Measurements from ENCODE around the gene FGD3. TPM values are rescaled to one million over a fixed set of nuclear protein-coding genes. Genes with fewer than 3 reads are reported as not detected.

FGD3 gene
- polyA plus RNA-seq, 3 donors = 5.2 to 5.6 (median 5.4) TPM

DNA sequence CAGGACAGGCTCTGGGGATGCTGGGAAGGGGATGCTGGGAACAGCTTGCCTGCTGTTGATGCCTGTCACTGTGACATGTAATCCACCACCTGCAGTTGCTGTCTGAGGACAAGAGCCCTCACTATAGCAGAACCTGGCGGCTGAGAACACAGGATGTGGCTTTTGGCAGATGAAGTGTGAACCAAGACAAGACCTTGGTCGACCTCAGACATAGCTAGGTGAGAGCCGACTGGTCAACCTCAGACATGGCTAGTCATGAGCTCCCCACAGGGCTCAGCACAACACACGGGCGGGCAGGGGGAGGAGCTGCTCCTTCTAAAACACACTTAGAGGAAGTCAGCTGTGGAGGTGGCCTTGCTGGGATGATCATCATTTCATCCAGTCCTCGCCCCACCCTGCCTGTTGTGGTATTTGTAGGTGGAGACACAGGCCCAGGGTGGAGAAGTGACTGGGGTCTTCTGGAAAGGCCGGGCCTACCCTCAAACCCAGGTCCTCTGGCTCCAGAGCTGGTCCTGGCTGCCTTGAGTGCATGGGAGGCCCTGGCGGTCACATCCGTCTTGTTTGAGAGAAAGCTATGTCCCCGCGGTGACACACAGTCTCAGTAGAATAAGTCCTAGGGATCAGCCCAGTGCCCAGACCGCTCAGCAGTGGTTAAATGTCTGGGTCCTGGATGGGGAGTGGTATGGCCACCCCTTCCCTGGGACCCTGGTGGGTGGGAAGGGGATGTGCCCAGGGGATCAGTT is 117.2 kb downstream of the FGD3 start:
- no peak for DNase-seq (ENCODE audit: low read depth in 3 of 3, low spot score in 2 of 3)

- no peak for DNase-seq (ENCODE audit: low read depth in 3 of 3, low spot score in 2 of 3)
Observed at GRCh38 chr9:93065135-93065720, 117.9 kb downstream of the FGD3 start.

- no peak for DNase-seq (ENCODE audit: low read depth in 3 of 3, low spot score in 2 of 3)
Observed at GRCh38 chr9:93066978-93067603, 119.8 kb downstream of the FGD3 start.

- no peak for DNase-seq (ENCODE audit: low read depth in 3 of 3, low spot score in 2 of 3)
Observed at GRCh38 chr9:93068956-93069355, 121.6 kb downstream of the FGD3 start.

GRCh38 chr9:93071464-93071863 is 124.1 kb downstream of the FGD3 start:
- no peak for DNase-seq (ENCODE audit: low read depth in 3 of 3, low spot score in 2 of 3)

DNA sequence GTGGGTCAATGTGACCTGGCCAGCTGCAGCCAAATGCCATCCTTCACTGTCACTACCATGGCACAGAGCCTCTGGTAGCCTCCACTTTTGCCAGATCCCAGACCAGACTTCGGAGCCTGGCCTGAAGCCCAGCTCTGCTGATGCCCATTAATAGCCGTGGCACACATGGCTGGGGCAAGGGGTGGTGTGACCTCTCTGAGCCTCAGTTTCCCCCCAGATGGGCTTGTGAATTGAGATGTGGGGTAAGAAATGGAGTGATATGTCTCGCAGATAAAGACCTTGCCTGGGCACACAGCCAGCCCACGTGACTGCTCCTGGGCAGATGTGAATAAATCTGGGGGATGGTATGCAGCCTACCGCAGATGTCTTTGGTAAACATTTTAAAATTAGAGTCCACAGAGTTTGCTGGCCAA is 125.1 kb downstream of the FGD3 start:
- DNase-seq (ENCODE audit: low read depth in 3 of 3, low spot score in 2 of 3) = no peak

DNA sequence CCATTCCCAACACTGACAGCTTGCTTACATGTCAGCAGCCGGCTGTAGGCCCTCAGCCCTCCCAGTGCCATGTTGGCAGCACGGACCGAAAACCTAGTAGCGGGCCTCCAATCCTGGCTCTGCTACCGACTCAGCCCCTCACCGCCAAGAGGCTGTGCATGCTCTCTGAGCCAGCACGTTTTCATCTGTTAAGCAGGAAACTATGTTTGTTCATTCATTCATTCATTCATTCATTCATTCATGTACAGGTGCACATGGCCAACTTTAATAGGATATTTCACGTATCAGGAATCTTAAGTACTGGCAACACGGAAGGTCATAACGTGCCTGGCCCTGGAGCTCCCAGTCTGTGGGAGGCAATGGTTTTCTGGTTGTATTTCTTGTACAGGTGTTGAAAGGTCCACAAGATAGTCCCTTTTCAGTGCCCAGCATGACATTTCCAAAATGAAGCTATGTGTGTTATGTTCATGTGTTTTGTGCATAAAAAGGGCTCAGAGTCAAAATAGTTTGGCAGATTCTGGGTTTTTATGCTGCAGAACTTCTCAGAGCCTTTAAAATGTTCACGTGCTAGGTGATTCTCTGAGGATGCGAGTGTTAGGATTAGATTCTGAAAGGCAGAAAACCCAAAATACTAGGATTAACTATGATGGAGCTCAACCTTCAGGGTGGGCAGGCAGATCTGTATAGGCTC is 128.9 kb downstream of the FGD3 start:
- DNase-seq (ENCODE audit: low read depth in 3 of 3, low spot score in 2 of 3) = no peak

DNA sequence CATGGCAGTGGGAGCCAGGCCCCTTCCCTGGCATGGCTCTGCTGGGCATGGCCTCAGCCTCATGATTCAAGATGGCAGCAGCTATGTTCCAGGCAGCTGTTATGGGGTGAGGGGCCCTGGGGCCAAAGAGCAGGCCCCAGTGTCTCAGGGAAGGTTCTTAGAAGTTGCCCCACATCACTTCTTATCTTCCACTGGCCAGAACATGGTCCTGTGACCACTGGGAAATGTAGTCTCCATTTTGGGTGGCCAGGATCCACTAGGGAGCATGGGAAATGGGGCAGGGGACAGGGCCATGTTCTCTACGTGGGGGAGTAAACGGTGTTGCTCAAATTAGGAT is 129.4 kb downstream of the FGD3 start:
- DNase-seq (ENCODE audit: low read depth in 3 of 3, low spot score in 2 of 3) = no peak

DNA sequence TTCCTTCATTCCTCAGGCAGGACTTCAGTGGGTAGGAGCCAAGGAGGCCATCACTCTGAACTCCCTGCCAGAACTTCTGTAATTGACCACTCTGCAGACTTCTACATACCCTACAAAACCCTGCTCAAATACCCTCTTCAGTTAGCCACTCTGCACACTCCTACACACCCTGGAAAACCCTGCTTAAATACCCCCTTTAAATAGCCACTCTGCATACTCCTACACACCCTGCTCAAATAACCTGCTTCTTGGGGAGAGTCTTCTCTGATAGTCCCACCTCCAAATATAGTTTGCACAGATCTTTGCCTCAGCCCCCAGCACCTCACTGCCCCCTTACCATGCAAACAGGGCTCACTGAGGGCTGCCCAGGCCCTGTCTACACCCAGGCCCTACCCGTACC is 130.0 kb downstream of the FGD3 start:
- DNase-seq (ENCODE audit: low read depth in 3 of 3, low spot score in 2 of 3) = no peak

DNA sequence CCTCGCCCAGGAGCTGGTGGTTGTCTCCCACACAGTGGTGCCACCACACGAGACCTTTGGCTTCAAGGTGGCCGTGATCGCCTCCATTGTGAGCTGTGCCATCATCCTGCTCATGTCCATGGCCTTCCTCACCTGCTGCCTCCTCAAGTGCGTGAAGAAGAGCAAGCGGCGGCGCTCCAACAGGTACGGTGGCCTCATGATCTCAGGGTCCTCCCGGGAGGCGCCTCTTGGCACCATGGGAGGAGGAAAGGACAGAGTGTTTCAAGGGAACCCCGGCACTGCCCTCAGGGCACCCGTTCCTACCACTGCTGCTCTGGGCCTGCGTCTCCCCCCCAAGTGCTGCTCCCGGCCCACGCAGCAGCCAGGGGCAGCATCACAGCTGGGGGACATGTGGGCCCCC is 130.5 kb downstream of the FGD3 start:
- no peak for DNase-seq (ENCODE audit: low read depth in 3 of 3, low spot score in 2 of 3)

DNA sequence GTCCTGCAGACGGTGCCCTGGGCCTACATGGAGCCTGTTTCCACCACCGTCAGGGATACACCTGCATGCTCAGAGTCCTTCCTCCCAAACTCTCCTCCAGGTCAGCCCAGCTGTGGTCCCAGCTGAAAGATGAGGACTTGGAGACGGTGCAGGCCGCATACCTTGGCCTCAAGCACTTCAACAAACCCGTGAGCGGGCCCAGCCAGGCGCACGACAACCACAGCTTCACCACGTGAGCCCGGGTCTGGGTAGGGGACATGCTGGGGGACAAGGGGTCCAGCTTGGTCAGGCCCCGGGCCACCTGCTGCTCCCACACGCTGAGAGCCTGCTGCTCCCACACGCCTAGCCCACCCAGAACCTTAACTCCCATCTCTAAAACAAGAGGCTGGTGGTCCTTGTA is 132.0 kb downstream of the FGD3 start:
- DNase-seq (ENCODE audit: low read depth in 3 of 3, low spot score in 2 of 3) = no peak

DNA sequence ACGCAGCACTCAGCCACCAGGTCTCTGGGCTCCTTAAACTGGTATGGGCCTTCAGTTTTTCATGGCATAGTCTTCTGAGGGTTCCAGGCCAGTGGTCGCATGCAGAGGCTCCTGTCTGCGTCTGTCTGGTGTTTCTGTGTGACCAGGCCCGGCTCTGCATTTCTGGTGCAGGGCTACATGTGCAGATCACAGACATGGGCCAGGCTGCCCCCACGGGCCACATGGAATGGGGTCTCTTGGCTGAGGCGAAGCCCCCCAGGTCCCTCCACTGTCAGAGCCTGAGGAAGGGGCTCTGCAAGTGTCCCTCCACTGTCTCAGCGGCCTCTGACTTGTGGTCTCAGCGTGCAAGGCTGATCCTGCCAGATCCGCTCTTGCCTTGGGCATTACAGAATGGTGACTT is 133.1 kb downstream of the FGD3 start:
- no peak for DNase-seq (ENCODE audit: low read depth in 3 of 3, low spot score in 2 of 3)

- DNase-seq (ENCODE audit: low read depth in 3 of 3, low spot score in 2 of 3) = no peak
Observed at GRCh38 chr9:93081081-93081529, 133.8 kb downstream of the FGD3 start.

- no peak for DNase-seq (ENCODE audit: low read depth in 3 of 3, low spot score in 2 of 3)
Observed at GRCh38 chr9:93081931-93082330, 134.6 kb downstream of the FGD3 start.

DNA sequence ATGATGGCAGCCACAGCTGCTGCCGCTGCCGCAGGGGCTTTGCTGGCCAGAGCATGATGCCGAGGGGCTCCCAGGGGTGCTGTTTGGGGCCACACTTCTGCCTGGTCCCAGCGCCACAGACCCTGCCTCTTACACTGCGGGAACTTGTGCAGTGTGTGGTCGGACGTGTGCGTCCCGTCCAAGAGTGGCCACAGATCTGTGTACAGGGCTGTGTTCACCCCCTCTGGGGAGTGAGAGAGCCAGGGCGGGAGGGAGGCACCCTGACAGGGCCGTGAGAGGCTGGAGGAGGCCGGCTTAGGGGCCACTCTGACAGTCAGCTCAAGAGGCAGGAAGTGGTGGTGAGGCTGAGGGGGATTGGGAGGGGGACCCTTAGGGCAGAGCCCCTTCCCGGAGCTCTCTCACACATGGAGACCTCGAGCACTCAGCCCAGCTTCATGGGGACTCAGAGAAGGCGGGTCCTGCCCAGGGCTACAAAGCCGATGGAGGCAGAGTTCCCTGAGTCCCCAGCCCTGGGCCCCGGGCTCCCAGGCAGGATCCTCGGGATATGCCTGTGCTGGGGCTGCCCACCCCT is 135.6 kb downstream of the FGD3 start:
- no peak for DNase-seq (ENCODE audit: low read depth in 3 of 3, low spot score in 2 of 3)

DNA sequence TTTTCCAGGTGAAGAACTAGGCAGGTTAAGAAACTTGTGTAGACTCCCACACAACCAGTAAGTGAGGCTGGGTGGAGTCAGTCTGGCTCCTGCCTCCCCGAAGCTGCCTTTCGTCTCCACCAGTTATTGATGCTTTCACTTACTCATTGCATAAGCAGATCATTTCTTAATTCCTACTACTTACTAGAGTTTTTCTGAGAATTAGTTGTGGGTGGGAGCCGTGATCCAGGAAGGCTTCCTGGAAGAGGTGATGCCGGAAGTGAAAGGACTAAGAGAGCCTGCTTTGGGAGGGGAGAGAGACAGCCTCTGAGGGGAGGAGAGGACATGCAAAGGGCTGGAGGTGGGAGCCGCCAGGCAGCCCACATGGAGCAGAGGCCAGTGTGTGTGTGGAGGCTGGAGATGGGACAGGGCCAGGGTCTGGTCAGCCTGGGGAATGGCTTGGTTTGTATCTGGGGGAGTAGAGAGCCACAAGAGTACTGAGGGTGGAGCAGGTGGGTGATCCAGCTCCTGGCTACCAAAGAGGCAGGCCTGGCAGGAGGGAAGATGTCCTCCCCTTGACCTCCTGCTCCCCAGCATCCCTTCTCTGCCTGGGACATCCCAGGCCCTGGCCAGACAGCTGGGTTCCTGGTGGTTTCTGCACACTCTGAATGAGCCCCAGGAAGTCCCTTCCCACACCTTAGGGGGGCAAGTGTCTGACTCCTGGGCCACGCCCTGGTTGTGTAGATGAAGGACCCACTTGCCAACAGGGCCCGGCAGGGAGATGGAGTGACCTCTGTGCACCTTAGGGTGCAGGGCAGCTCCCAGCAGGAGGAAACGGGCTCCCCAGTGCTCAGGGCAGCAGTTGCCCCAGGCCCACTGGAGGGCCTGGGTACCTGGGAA is 136.5 kb downstream of the FGD3 start:
- DNase-seq (ENCODE audit: low read depth in 3 of 3, low spot score in 2 of 3) = no peak

DNA sequence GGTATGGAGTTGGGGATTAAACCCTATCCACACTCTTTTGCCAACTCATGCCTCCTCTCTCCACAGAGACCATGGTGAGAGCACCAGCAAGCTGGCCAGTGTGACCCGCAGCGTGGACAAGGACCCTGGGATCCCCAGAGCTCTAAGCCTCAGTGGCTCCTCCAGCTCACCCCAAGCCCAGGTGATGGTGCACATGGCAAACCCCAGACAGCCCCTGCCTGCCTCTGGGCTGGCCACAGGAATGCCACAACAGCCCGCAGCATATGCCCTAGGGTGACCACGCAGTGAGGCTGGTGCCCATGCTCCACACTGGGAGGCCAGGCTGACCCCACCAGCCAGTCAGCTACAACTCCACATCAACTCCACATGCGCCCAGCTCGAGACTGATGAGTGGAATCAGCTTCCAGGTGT is 137.2 kb downstream of the FGD3 start:
- DNase-seq (ENCODE audit: low read depth in 3 of 3, low spot score in 2 of 3) = no peak

DNA sequence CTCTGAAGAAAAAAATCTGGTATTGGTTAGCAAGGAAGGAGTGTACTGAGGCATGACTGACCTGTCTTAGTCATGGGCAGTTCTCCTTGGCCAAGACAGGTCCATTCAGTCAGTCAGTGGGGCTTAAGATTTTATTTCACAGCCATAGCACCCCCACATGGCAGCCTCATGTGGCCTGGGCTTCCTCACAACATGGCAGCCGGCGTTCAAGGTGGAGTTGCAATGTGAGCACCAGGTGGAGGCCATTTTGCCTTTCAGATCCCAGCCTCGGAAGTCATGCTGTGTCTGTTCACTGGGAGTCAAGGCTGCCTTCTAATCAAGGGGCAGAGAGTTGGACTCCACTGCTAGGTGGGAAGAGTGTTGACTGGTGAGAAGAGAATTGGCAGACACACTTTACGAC is 138.4 kb downstream of the FGD3 start:
- no peak for DNase-seq (ENCODE audit: low read depth in 3 of 3, low spot score in 2 of 3)

Measured in right renal cortex interstitium (tissue), 3 donors.